GM18867 (cell line): Measurements from ENCODE around the gene DBP.
A peak's percentile ranks its signal among the peaks of the same experiment; 100 is the strongest.

Experiments
- ATAC-seq: cut with Tn5 transposase; IDR thresholded peaks from one replicate; pipeline ENCODE4 v1.9.1; 2021; ENCODE audit warnings: mild to moderate bottlenecking, moderate library complexity; ENCODE audit not compliant: unreplicated experiment

DBP gene

GRCh38 chr19:48628486-48629296 lies 8.5 kb downstream of the DBP start:
- ATAC-seq, result no peak

- no peak for ATAC-seq
These were observed 9.3 kb downstream of the DBP start for GRCh38 chr19:48627865-48628314.

- no peak for ATAC-seq
These were observed 9.8 kb downstream of the DBP start for GRCh38 chr19:48627201-48627864.

- ATAC-seq, result no peak
These were observed 11.3 kb downstream of the DBP start for GRCh38 chr19:48625891-48626327.

GRCh38 chr19:48624791-48625723 lies 12.1 kb downstream of the DBP start:
- ATAC-seq, result no peak

- peak; percentile 64 for ATAC-seq
These were observed 13.0 kb downstream of the DBP start for GRCh38 chr19:48624067-48624594.

- ATAC-seq, result no peak
These were observed 13.6 kb downstream of the DBP start for GRCh38 chr19:48623556-48624066.

GRCh38 chr19:48619692-48620585 lies 17.2 kb downstream of the DBP start:
- ATAC-seq, result no peak

GRCh38 chr19:48618916-48619691 lies 18.1 kb downstream of the DBP start, which contains the start of the genes RPL18 and SPHK2:
Gene RPL18, minus strand, starts transcription at chr19:48619178. Its CDS starts 35 bp downstream, at chr19:48619143.
Gene SPHK2, plus strand, starts transcription at chr19:48619506. Its CDS starts 1,009 bp downstream, at chr19:48620515.
- peak; percentile 83 for ATAC-seq

GRCh38 chr19:48618278-48618915 lies 18.8 kb downstream of the DBP start:
- ATAC-seq, result no peak

GRCh38 chr19:48617146-48617937 lies 19.8 kb downstream of the DBP start:
- no peak for ATAC-seq

GRCh38 chr19:48616491-48617056 lies 20.6 kb downstream of the DBP start:
- no peak for ATAC-seq

- ATAC-seq, result no peak
These were observed 21.1 kb downstream of the DBP start for GRCh38 chr19:48616041-48616436.

GRCh38 chr19:48615231-48616040 lies 21.7 kb downstream of the DBP start:
- no peak for ATAC-seq

GRCh38 chr19:48614436-48615230 lies 22.5 kb downstream of the DBP start, which contains the start of gene FAM83E:
Gene FAM83E, minus strand, starts transcription at chr19:48615076. Its CDS starts 1,704 bp downstream, at chr19:48613372.
- no peak for ATAC-seq
